ENCODE data around the gene SSU72. TPM values are rescaled to one million over a fixed set of nuclear protein-coding genes. Genes with fewer than 3 reads are reported as not detected.

The SSU72 gene
- total RNA-seq, 2 donors from 2014 or later: 120 to 175 TPM

DNA sequence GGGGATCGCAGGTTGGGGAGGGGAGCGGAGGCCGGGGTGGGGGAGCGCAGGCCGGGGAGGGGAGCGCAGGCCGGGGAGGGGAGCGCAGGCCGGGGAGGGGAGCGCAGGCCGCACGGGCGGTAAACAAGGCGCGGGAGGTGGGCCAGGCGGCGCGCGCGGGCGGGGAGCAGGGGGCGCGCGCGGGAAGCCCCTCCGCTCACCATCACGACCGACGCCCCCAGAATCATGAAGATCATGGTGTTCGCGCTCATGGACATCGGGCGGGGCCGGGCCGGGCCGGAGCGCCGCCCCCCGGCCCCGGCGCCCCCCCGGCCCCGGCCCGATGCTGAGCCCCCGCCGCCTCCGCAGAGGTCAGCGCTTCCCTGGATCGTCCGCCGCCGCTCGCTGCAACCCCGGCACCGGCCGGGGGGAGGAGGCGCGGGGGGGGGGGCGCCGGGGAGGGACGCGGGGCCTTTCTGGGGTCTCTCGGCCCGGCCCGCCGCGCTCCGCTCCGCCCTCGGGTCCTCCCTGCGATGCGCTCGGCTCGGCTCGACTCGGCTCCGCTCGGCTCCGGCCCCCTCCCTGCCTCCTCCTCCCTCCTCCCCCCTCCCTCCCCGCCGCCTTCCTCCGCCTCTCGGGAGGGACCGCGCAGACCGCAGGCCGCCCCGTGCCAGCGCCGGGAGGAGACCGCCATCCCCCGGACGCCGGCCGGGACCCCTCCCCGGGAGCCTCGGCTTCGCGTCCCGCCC lies 34.4 kb downstream of the SSU72 start, which contains the start of gene TMEM240:
TMEM240 (minus strand) TSS at position 535 of the 728 bp plus-strand sequence; CDS start at position 257, 278 bp downstream.
- Histone ChIP-seq H3K9me3 (no peaks in the 10 kb centered on the region), H3K4me3 (peak within 1 kb of the TSS; percentile 36), H3K4me1 (peaks cover 4% of the 10 kb centered on the region), H3K27ac (no peak within 1 kb of the TSS), H3K36me3 (no peaks in the 10 kb centered on the region), H3K9ac (ENCODE audit: low read depth in 2 of 2, low read length in 2 of 2) (peak within 1 kb of the TSS in 1 of 2 donors; percentile 66), H3K27me3 (no peaks in the 10 kb centered on the region)
- intact Hi-C loops (cut with DNase I): no loop called here
- TF ChIP-seq, protein P1, sequence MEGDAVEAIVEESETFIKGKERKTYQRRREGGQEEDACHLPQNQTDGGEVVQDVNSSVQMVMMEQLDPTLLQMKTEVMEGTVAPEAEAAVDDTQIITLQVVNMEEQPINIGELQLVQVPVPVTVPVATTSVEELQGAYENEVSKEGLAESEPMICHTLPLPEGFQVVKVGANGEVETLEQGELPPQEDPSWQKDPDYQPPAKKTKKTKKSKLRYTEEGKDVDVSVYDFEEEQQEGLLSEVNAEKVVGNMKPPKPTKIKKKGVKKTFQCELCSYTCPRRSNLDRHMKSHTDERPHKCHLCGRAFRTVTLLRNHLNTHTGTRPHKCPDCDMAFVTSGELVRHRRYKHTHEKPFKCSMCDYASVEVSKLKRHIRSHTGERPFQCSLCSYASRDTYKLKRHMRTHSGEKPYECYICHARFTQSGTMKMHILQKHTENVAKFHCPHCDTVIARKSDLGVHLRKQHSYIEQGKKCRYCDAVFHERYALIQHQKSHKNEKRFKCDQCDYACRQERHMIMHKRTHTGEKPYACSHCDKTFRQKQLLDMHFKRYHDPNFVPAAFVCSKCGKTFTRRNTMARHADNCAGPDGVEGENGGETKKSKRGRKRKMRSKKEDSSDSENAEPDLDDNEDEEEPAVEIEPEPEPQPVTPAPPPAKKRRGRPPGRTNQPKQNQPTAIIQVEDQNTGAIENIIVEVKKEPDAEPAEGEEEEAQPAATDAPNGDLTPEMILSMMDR (IDR thresholded peaks at IDR 0.05): no peak
- DNase-seq: peak; percentile 64

DNA sequence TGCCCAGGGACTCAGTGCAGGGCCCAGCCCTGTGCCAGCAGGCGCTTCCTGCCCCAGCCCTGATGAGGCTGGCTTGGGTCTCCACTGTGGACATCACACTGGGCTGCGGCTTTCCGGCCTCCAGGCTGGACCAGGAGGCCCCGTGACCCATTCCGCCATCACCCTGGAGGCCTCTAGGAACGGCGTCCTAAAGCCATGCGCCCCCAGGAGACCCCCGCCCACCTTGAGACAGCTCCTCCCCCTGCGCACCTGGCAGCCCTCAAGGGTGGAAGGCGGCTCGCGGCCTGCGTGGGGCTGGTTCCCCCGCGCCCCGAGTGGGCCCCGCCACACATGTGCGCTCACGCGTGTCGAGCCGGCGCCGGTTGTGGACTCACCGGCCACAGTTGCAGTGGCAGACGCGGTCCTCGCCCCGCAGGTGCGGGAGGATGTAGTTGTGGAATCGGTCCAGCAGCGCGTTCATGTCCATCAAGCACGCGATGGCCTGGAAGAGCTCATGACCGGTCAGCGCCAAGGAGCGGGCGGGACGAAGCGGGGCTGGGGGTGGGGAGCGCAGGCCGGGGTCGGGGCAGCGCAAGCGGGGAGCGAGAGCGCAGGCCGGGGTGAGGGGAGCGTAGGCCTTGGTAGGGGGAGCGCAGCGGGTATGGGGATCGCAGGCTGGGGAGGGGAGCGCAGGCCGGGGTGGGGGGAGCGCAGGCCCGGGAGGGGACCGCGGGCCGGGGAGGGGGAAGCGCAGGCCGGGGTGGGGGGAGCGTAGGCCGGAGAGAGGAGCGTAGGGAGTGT lies 35.2 kb downstream of the SSU72 start:
- TF ChIP-seq, protein P1 (IDR thresholded peaks at IDR 0.05): no peak
- H3K4me3 ChIP-seq: peak overlapping the region; percentile 36
- intact Hi-C loops (cut with DNase I): no loop called here
- peak overlapping the region; percentile 5 to 35 for H3K9ac ChIP-seq (ENCODE audit: low read depth in 2 of 2, low read length in 2 of 2)
- H3K27ac ChIP-seq: no peak overlapping the region
- no peaks in the 10 kb centered on the region for H3K36me3 ChIP-seq
- DNase-seq: no peak
- no peaks in the 10 kb centered on the region for H3K9me3 ChIP-seq
- H3K4me1 ChIP-seq: peaks cover 4% of the 10 kb centered on the region
- H3K27me3 ChIP-seq: no peaks in the 10 kb centered on the region

DNA sequence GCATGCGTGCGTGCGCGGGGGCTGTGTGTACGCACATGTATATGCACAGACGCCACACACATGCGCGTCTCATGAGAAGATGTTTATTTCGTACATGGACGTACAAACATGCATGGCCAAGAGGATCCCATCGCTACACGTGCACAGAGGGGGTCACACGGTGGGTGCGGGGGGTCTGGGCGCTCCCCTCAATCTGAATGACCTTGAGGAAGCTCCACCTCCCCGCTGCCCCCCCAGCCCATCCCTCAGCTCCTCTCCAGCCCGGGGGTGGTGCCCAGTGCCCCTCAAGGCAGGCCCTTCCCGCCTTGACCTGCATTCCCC lies 35.7 kb downstream of the SSU72 start:
- TF ChIP-seq, protein P1 (IDR thresholded peaks at IDR 0.05): no peak
- DNase-seq: no peak
- intact Hi-C loops (cut with DNase I): no loop called here
- H3K4me3 ChIP-seq: no peak overlapping the region
- peaks cover 4% of the 10 kb centered on the region for H3K4me1 ChIP-seq
- H3K9ac ChIP-seq (ENCODE audit: low read depth in 2 of 2, low read length in 2 of 2): peak overlapping the region in 1 of 2 donors; percentile 5
- H3K27ac ChIP-seq: no peak overlapping the region
- no peaks in the 10 kb centered on the region for H3K36me3 ChIP-seq
- H3K27me3 ChIP-seq: no peaks in the 10 kb centered on the region
- no peaks in the 10 kb centered on the region for H3K9me3 ChIP-seq

DNA sequence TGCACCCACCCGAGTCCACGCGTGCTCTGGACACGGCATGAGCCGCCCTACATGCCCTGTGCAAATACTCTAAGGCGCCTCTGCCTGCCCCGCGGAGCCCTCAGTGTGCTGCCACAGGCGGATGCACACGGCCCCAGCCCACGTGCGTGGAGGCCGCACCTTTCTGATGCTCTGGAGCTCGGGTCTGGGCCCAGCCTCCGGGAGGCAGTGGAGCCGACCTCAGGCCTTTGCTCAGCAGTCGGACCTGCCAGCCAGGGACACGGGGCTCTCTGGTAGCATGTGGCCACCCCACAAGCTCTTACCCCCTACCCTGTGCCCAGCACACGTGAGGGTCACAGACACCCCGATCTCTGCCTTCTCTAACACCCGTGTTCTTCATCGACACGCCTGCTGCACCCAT lies 36.3 kb downstream of the SSU72 start:
- DNase-seq: no peak
- Histone ChIP-seq H3K36me3 (no peaks in the 10 kb centered on the region), H3K9me3 (no peaks in the 10 kb centered on the region), H3K27ac (no peak overlapping the region), H3K9ac (ENCODE audit: low read depth in 2 of 2, low read length in 2 of 2) (no peak overlapping the region), H3K4me1 (peaks cover 4% of the 10 kb centered on the region), H3K27me3 (no peaks in the 10 kb centered on the region), H3K4me3 (no peak overlapping the region)
- TF ChIP-seq, protein P1 (IDR thresholded peaks at IDR 0.05): no peak
- intact Hi-C loops (cut with DNase I): no loop called here

DNA sequence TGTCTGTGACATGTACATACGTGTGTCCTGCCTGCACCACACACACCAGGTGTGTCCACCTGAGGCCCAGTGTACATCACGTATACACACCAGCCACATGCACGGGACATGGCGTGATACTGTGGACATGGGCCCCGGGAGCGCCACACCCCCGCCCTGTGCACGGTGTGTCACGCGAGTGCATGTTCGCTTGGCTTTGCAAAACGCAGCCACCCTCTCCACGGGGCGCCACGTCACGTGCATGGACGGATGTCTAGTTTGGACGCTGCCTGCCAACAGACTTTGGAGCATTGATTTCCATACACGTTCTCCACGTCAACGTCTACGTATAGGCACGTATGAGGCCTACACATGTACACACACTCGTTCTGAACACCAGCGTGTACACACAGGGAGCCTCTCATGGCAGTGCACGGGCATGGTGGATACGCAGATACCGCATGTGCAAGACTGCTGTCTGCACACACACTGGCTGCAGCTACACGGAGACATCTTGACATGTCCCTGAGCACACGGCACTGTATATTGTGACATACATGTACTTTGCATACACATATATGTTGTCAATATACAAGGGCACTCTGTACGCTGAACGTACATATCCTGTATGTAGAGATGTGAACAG lies 36.9 kb downstream of the SSU72 start:
- TF ChIP-seq, protein P1 (IDR thresholded peaks at IDR 0.05): no peak
- Histone ChIP-seq H3K9me3 (no peaks in the 10 kb centered on the region), H3K4me3 (no peak overlapping the region), H3K4me1 (peaks cover 4% of the 10 kb centered on the region), H3K9ac (ENCODE audit: low read depth in 2 of 2, low read length in 2 of 2) (peak overlapping the region in 1 of 2 donors; percentile 35), H3K27ac (no peak overlapping the region), H3K27me3 (no peaks in the 10 kb centered on the region), H3K36me3 (no peaks in the 10 kb centered on the region)
- DNase-seq: no peak
- intact Hi-C loops (cut with DNase I): no loop called here

All from colonic mucosa (tissue), 4 donors.